Right ventricle myocardium superior (tissue), 1 donor: Measurements from ENCODE around the gene DNM1. TPM values are rescaled to one million over a fixed set of nuclear protein-coding genes. Genes with fewer than 3 reads are reported as not detected.

Experiments
- ATAC-seq: fragments of 200-7000 bp; cut with Tn5 transposase; one replicate; pipeline ENCODE4 v1.9.1; 2020; ENCODE audit warnings: mild to moderate bottlenecking; ENCODE audit not compliant: poor library complexity
- DNase-seq: peaks from one replicate; pipeline ENCODE4 v3.0.0-alpha.2; 2020
- intact Hi-C: fragments of 100-400 bp; cut with DNase I; formaldehyde crosslinking; loops from one replicate; pipeline ENCODE4 v1.11.2; 2022
- total RNA-seq: library from RNA; stranded (reverse); fragmentation: NEBNext Ultra II Directional; extraction: Animal tissue kit (Norgen Biotek cat#: 25700); gene quantifications from one replicate; pipeline ENCODE4 v1.2.1, GENCODE V29; 2021
- donor health status: DM: no; HTN: yes; CAD: no; lungs with severe emphysema.

Gene DNM1
- total RNA-seq, 1 donor from 2014 or later: 7.0 TPM

DNA sequence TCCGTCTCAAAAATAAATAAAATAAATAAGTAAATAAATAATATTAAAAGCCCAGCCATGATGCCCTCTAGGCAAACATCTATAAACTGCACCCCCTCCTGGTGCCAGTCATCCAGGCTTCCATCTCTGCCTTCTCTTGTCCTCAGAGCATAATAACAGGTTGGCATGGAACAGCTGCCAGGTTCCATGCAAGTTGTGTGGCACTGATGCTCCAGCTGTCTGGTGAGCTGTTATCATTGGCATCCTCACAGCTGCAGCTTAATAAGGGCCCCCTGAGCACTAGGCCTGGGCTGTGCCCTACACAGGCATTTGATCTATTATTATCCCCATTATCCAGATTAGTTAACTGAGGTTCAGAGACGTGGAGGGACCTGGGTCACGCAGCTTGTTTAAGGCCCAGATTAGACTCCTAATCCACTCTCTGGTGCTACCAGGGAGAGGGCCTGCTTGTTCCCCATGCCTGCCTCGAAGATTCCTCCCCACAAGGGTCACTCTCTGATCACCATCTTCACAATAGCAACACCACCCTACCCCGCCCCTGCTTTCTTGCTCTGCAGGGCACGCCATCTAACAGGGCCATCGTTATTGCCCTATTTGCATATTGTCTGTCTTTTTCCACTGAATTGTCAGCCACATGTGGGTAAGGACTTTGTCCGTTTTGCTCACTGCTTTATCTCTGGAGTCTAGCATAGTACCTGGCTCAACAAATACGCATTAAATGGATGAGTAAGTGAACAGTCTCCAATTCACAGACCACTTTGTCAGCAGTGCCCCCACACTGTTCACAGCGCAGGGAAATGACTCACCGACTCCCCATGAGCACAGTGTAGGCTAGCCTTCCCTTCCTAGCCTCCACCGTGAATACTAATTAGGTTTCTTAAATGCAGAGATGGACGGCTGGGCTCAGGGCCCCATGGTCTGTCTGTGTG is 1.5 kb upstream of the DNM1 start:
- intact Hi-C loops: no loop called here
- DNase-seq: no peak
- ATAC-seq: no peak

- DNase-seq (no peak), ATAC-seq (no peak)
- intact Hi-C loops: no loop called here
Measured at GRCh38 chr9:128202648-128203023, 543 bp upstream of the DNM1 start.

DNA sequence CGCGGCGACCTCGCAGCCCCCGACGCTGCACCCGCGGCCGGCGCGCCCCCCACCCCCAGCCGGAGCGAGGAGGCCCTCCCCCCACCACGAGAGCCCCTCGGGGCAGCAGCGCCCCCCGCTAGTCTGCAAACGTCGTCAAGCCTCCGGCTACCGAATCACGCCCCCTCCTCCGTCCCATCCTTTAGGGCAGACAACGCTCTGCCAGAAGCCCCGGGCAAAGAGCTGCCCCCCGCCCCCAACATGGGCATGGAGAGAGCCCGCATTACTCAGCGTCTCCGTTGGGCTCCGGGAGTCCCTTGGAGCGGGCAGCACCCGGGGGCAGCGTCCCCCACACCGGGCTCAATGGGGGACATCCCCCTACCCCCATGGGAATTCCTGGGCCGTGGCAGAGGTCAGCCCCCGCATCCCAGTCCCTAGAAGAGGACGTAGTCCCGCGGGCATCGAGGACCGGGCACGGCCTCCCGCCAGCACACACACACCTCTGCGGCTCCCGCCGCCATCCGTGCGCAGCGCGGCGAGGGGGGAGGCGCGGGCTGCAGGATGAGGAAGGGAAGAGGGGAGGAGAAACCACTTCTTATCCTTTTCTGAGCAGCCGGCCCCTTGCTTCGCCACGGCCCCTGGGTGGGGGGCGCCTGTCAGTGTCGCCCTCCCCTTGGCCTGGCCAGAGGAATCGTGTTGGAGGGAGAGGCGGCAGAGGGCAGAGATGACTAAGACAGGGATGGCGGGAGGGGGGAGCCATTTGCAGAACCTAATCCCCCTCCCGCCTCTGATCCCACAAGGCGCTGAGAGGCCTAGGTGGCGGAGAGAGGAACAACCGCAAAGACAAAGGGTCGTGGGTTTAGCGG is 750 bp downstream of the DNM1 start:
- ATAC-seq (peak; percentile 58), DNase-seq (peak; percentile 56)
- intact Hi-C loops: no loop called here

DNA sequence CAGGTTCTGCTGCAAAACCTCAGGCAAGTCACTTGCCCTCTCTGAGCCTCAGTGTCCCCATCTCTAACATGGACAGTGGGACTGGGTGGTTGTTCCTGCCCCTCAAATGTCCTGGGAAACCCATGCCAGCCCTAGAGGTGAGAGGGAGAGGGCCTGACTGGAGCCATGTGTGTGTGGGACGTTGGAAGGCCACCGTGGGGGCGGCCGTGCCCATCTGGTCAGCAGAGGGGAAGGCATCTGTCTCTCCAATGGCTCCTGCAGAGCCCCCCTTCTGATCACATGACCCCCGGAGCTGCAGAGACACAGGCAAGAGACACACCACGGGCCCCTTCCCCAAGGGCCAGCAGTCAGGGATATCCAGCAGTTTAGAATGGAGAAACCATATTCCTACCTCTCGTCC is 1.7 kb downstream of the DNM1 start:
- intact Hi-C loops: no loop called here
- ATAC-seq (no peak), DNase-seq (no peak)

GRCh38 chr9:128205296-128205944 is 2.2 kb downstream of the DNM1 start:
- intact Hi-C loops: no loop called here
- DNase-seq: no peak
- no peak for ATAC-seq

DNA sequence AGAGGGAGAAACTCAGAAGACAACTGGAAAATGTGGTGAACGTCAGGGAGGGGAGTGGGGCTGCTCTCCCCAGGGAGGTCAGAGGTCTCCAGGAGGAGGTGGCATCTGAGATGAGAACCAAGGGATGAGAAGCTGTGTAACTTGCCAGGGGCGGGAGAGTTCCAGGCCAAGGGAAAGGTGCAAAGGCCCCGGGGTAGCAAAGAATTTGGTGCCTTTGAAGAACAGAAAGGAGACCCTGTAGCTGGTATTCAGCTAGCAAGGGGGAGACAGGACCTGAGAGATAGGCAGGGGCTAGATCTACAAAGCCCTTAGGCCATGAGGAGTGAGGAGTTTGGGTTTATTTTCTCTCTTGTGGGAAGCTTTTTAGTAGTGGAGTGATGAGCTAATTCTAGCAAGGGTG is 3.3 kb downstream of the DNM1 start:
- no peak for DNase-seq
- no peak for ATAC-seq
- intact Hi-C loops: no loop called here

DNA sequence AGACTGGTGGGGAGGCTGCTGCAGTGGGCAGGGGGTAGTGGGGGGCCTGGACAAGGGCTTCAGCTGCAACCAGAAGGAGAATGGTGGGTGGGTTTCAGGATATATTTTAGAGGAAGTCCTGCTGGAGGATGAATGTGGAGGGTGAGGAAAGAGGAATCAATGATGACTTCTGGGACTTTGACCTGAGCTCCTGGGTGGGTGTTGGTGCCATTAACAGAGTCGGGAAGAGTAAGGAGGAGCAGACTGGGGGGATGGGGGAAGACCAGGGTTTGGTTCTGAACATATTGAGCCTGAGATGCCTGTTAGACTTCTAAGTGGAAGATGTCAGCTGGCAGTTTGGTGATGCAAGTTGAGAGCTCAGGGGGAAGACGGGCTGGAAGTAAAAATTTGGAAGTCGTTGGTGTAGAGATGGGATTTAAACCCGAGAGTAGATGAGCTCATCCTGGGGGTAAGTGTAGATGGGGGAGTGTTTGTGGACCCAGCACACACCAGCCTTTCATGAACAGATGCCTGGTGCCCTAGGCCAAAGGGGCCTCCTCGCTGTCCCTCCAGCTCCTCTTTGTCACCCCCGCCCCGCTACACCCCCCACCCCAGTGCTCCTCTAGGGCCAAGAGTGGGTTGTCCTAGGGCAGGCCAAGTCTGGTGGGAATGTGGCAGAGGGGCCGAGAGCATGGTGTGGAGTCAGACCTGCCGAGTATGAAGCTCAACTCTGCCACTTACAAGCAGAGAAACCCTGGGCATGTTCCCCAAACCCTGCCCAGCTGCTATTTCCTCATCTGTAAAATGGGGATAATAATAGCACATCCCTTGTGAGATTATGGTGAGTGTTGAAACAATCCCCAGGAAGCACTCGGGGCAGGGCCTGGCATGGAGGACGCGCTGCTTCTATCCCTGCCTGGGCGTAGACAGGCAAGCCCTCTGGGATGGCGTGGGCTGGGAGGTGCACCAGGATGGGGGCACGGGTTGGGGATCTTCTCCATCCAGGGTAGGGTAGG is 4.0 kb downstream of the DNM1 start:
- DNase-seq (no peak), ATAC-seq (no peak)
- intact Hi-C loops: no loop called here

GRCh38 chr9:128208386-128208785 is 5.2 kb downstream of the DNM1 start:
- intact Hi-C loops: no loop called here
- no peak for DNase-seq
- ATAC-seq: no peak

DNA sequence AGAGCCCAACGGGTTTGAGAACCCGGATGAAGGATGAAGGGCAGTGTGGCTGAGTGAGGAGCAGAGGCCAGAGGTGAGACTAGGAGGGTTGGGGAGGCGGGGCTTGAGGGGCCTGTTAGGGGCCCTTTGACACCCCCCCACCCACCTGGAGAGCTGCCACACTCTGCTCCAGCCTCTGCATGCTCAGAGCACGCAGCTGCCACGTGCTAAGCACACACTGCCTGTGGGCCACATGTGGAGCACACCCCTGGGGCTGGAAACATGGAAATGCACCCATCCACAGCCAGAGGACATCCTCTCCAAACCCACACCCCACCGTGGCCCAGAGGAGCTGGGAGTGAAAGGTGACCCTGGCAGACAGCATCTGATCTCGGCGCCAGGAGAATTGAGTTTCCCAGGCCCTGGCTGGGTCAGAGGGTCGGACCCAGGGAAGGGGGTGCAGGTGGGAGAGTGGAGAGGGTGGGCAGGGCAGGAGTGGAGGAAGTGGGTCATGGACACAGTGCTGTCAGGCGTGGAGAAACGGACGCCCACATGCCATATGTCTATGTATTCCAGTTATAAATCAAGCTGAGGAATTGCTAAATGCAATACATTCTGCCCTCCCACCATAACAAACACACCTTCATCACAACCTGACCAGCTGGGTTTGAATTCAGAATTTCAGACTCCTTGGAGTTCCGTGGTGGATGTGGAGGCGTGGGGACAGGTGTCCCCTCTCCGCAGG is 5.9 kb downstream of the DNM1 start:
- ATAC-seq: no peak
- intact Hi-C loops: no loop called here
- no peak for DNase-seq

DNA sequence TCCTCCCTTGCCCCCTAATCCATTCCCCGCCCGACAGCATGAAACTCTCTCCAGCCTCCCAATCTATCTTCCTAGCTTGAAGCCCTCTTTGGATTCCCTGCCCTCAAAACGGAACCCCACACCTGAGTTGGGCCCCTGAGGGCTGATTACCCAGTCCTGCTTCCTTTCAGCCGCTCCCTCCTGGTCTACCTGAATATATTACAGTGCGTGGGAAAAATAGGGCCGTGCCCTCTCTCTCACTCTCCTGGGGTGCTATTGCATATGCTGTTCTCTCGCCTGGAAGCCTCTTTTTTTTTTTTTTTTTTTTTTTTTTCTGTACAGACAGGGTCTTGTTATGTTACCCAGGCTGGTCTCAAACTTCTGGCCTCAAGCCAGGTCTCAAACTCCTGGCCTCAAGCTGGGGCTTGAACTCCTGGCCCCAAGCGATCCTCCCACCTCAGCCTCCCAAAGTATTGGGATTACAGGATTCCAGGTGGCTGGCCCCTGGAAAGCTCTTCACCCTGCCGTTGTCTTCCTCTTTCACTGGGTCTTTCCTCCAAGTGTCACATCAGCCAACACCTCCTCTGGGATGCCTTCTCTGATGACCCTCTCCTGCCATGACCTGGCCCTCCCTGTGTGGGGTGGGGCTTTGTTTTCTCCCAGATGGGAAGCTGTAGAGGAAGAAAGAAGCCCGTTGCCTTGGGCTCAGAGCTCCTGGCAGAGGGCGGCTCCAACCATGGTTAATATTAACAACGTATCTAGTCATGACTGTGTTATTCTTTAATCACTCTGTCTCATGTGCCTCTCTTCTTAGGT is 8.2 kb downstream of the DNM1 start:
- DNase-seq: no peak
- intact Hi-C loops: no loop called here
- ATAC-seq: no peak

- intact Hi-C loops: no loop called here
- DNase-seq: no peak
- ATAC-seq: no peak
Measured at GRCh38 chr9:128211981-128212281, 8.8 kb downstream of the DNM1 start.

GRCh38 chr9:128213746-128214497 is 10.7 kb downstream of the DNM1 start:
- DNase-seq: no peak
- ATAC-seq: no peak
- intact Hi-C loops: no loop called here

DNA sequence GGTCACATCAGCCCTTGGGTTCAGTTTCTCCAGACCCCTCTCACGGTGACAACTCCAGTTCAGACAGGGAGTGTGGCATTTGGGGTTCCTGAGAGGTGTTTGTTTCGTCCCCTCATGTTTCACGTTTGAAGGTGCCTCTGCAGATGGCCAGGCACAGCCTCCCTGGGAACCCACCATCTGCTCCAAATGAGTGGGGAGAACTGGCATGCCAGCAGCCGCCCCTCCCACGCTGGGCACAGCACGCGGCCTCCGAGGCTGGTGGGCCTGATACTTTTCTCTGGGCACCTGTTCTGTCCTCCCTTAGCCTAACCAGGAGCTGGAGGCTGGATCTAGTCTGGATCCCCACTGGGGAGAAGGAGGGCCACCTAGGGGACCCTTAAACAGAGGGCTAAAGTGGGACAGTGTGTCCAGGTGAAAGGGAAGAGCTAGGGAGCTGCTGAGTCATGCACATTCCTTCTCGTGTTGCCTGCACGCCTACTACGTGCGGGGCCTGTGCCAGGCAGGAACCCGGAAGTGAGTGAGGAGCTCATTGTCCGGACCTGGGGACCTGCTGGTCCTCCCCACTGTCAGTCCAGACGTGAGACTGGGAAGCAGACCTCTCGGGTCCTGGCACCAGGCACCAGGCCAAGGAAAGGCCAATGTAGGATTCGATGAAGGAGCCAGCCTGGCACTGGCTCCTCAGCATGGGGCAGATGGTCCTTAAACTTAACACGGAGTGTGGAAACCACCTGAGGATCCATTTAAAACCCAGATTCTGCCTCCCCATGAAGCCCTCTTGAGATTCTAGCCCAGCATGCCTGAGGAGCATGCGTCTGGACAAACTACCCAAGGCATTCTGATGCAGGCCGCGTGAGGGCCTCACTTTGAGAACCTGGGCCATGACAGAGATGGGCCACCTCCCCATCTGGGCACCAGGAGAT is 11.7 kb downstream of the DNM1 start:
- DNase-seq (no peak), ATAC-seq (no peak)
- intact Hi-C loops: no loop called here

DNA sequence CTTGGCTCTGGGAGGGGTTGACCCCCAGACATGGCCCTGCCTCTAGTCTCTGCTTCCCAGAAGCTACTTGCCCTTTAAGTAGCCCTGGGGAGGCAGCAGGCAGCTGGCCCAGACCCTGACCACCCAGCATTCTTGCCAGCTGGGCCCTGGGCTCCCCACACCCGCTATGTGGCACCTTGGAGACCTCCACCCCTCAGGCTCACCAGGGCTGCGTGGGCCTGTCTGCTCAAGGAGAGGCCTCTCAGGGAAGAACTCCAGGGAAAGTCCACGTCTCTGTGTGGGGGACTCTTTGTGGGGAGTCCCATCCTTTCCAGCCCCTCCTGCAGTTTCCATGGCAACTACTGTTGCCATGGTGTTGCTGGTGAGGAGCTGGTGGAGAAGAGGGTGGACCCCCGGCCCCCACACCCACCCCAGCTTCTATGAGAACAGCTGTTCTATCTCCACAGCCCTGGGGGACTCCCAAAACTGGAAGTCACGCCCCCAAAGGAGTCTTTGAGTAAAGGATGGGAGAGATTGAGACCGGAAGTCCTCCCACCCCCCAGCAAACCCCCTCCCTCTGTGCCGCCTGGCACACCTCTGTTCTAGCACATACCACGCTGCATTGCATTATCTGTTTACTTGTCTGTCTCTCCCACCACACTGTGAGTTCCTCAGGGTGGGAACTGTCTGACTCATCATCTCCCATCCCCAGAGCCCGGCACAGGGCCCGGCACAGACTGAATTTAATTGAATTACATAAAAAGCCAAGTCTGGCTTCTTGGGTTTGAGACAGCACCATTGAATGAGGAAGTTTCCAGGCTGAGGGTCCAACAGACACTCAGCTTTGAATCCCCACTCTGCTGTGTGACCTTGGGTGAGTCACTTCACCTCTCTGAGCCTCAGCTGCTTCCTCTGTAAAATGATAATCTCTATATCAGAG is 12.6 kb downstream of the DNM1 start:
- ATAC-seq (peak; percentile 32), DNase-seq (no peak)
- intact Hi-C loops: no loop called here
